ENCODE results near the gene LSR. TPM values are rescaled to one million over a fixed set of nuclear protein-coding genes. Genes with fewer than 3 reads are reported as not detected.

Gene LSR
- total and polyA plus RNA-seq, 2 of the 4 experiments (the other 2 are of a cell fraction): 0.18 to 0.44 TPM

- Histone ChIP-seq H2BK120ac (ENCODE audit: low read depth, low read length) (no peak overlapping the region), H3K9me3 (ENCODE audit: control insufficient read depth, insufficient read depth, low read length) (peaks cover 3% of the 10 kb centered on the region; the same call in 1 of the 2 replicates), H2BK5ac (ENCODE audit: low read depth, low read length, poor library complexity, severe bottlenecking) (no peak overlapping the region), H2BK20ac (ENCODE audit: low read depth, low read length) (no peak overlapping the region), H3K4me3 (ENCODE audit: insufficient read depth, low read depth, low read length) (no peak overlapping the region), H2AFZ (replicated peaks; ENCODE audit: low read length, poor library complexity) (no peak overlapping the region), H3K9me1 (ENCODE audit: insufficient read depth, low read length) (no peaks in the 10 kb centered on the region), H3K9ac (ENCODE audit: low read depth, low read length) (no peak overlapping the region), H3K4ac (ENCODE audit: low read depth, low read length) (no peak overlapping the region), H3K27ac (ENCODE audit: insufficient read depth, low read length) (no peak overlapping the region), H4K20me1 (ENCODE audit: insufficient read depth, low read length) (no peaks in the 10 kb centered on the region), H4K8ac (ENCODE audit: low read depth in 2 of 2, low read length in 2 of 2) (no peak overlapping the region), H3K4me2 (ENCODE audit: low read depth, low read length) (no peak overlapping the region), H3K56ac (ENCODE audit: extremely low read depth, insufficient read depth, low read length) (no peak overlapping the region), H3K79me1 (ENCODE audit: low read depth in 1 of 2, low read length in 2 of 2) (no peaks in the 10 kb centered on the region), H2BK15ac (ENCODE audit: low read depth, low read length) (no peak overlapping the region), H3K27me3 (ENCODE audit: control insufficient read depth, insufficient read depth, low read length) (peaks cover 13% of the 10 kb centered on the region), H2AK9ac (replicated peaks; ENCODE audit: low read depth, low read length, poor library complexity) (no peak overlapping the region), H3K18ac (ENCODE audit: low read depth, low read length) (no peak overlapping the region), H3K36me3 (ENCODE audit: control insufficient read depth, insufficient read depth, low read length) (no peaks in the 10 kb centered on the region), H3K4me1 (ENCODE audit: control insufficient read depth, insufficient read depth, low read length) (no peaks in the 10 kb centered on the region), H2AK5ac (ENCODE audit: low read depth, low read length) (no peak overlapping the region), H4K91ac (ENCODE audit: insufficient read depth, low read depth, low read length) (no peak overlapping the region), H3K14ac (replicated peaks; ENCODE audit: low read depth, low read length) (no peak overlapping the region), H4K5ac (ENCODE audit: low read depth, low read length) (no peak overlapping the region), H3K23ac (ENCODE audit: low read depth, low read length) (no peak overlapping the region)
- no TSS peak for BruUV-seq (replicated peaks)
- ATAC-seq (ENCODE audit: low read depth) (no peak), DNase-seq (no peak)
- intact Hi-C loops (cut with micrococcal nuclease): no loop called here
- in situ Hi-C loops (cut with MboI; ENCODE audit: low sequenced_read_pairs): no loop called here
- ChIA-PET POLR2A (ENCODE audit: unreplicated experiment) (no interaction called here), CTCF (no interaction called here)
- TF ChIP-seq POLR2A (IDR thresholded peaks at IDR 0.05; ENCODE audit: low read depth, low read length) (no peak), CEBPB (IDR thresholded peaks at IDR 0.05; ENCODE audit: low read depth, low read length) (no peak), USF2 (IDR thresholded peaks at IDR 0.05; ENCODE audit: low read depth, low read length) (no peak), MXI1 (IDR thresholded peaks at IDR 0.05; ENCODE audit: borderline replicate concordance, low read depth, low read length) (no peak), NFE2L2 (IDR thresholded peaks at IDR 0.05; ENCODE audit: low read depth, low read length) (no peak), BHLHE40 (IDR thresholded peaks at IDR 0.05; ENCODE audit: low read depth, low read length) (no peak), ELK1 (IDR thresholded peaks at IDR 0.05; ENCODE audit: borderline replicate concordance, low read depth, low read length) (no peak), FOS (IDR thresholded peaks at IDR 0.05; ENCODE audit: low read depth, low read length) (no peak), MAFK (IDR thresholded peaks at IDR 0.05; ENCODE audit: low read depth, low read length) (no peak), RAD21 (IDR thresholded peaks at IDR 0.05; ENCODE audit: low read length) (no peak), CTCF (conservative IDR thresholded peaks at IDR 0.05; ENCODE audit: low read depth, low read length) (no peak), RFX5 (IDR thresholded peaks at IDR 0.05; ENCODE audit: low read depth, low read length) (no peak), SMC3 (IDR thresholded peaks at IDR 0.05; ENCODE audit: low read depth, low read length) (no peak), CHD1 (IDR thresholded peaks at IDR 0.05; ENCODE audit: low read depth, low read length) (no peak), MAZ (IDR thresholded peaks at IDR 0.05; ENCODE audit: borderline replicate concordance, low read depth, low read length) (no peak), RCOR1 (IDR thresholded peaks at IDR 0.05; ENCODE audit: insufficient replicate concordance, low read length) (no peak)
- 14% methylated on average over 1 of the region's 4 CpGs; no CpG with 5 or more reads in 1 of the 2 experiments for WGBS, 2 experiments (ENCODE audit: extremely low coverage in 2 of 2, insufficient read length in 1 of 2)
- dilution Hi-C loops (cut with HindIII; ENCODE audit: low sequenced_read_pairs, unreplicated experiment): no loop called here
Measured at GRCh38 chr19:35223862-35224505, 24.8 kb upstream of the LSR start.

Measured in IMR-90 (cell line).